ENCODE measurements around the gene MYRFL.

MYRFL gene

GRCh38 chr12:69906411-69907216 lies 81.6 kb downstream of the MYRFL start:
- no peak overlapping the region for H3K9ac ChIP-seq (ENCODE audit: low read depth, low read length, poor library complexity, severe bottlenecking)
- H3F3A ChIP-seq (ENCODE audit: low read depth): no peaks in the 10 kb centered on the region
- H3K27me3 ChIP-seq (ENCODE audit: insufficient read depth, low read length, poor library complexity, severe bottlenecking): no peaks in the 10 kb centered on the region
- H3K9me2 ChIP-seq (replicated peaks; ENCODE audit: low read depth, low read length): no peaks in the 10 kb centered on the region
- TF ChIP-seq EZH2phosphoT487 (IDR thresholded peaks at IDR 0.05; ENCODE audit: borderline replicate concordance) (no peak), CTCF (conservative IDR thresholded peaks at IDR 0.05; ENCODE audit: low read length) (no peak)
- H3K4me3 ChIP-seq (ENCODE audit: low read length, poor library complexity, severe bottlenecking): no peak overlapping the region
- no peaks in the 10 kb centered on the region for H3K9me3 ChIP-seq (ENCODE audit: insufficient read depth, low read depth, low read length)
- H3K4me2 ChIP-seq (ENCODE audit: low read depth, low read length, poor library complexity, severe bottlenecking): no peak overlapping the region
- H3K36me3 ChIP-seq (ENCODE audit: insufficient read depth, low read length): no peaks in the 10 kb centered on the region
- H3K4me1 ChIP-seq (ENCODE audit: insufficient read depth, low read length, poor library complexity, severe bottlenecking): no peaks in the 10 kb centered on the region
- H4K20me1 ChIP-seq (ENCODE audit: insufficient read depth, low read length, poor library complexity, severe bottlenecking): no peaks in the 10 kb centered on the region
- H3K79me2 ChIP-seq (ENCODE audit: insufficient read depth, low read length): no peaks in the 10 kb centered on the region
- no peak overlapping the region for H2AFZ ChIP-seq (ENCODE audit: low read length)

GRCh38 chr12:69908203-69908602 lies 83.2 kb downstream of the MYRFL start:
- no peak overlapping the region for H3K4me2 ChIP-seq (ENCODE audit: low read depth, low read length, poor library complexity, severe bottlenecking)
- TF ChIP-seq CTCF (conservative IDR thresholded peaks at IDR 0.05; ENCODE audit: low read length): no peak
- H3K4me3 ChIP-seq (ENCODE audit: low read length, poor library complexity, severe bottlenecking): no peak overlapping the region
- no peaks in the 10 kb centered on the region for H3K79me2 ChIP-seq (ENCODE audit: insufficient read depth, low read length)
- no peaks in the 10 kb centered on the region for H4K20me1 ChIP-seq (ENCODE audit: insufficient read depth, low read length, poor library complexity, severe bottlenecking)
- H3K9ac ChIP-seq (ENCODE audit: low read depth, low read length, poor library complexity, severe bottlenecking): no peak overlapping the region
- H3K36me3 ChIP-seq (ENCODE audit: insufficient read depth, low read length): no peaks in the 10 kb centered on the region
- H3K9me2 ChIP-seq (replicated peaks; ENCODE audit: low read depth, low read length): no peaks in the 10 kb centered on the region
- H3K9me3 ChIP-seq (ENCODE audit: insufficient read depth, low read depth, low read length): no peaks in the 10 kb centered on the region
- H3F3A ChIP-seq (ENCODE audit: low read depth): no peaks in the 10 kb centered on the region
- no peaks in the 10 kb centered on the region for H3K27me3 ChIP-seq (ENCODE audit: insufficient read depth, low read length, poor library complexity, severe bottlenecking)
- H2AFZ ChIP-seq (ENCODE audit: low read length): no peak overlapping the region
- H3K4me1 ChIP-seq (ENCODE audit: insufficient read depth, low read length, poor library complexity, severe bottlenecking): no peaks in the 10 kb centered on the region

GRCh38 chr12:69910694-69911093 lies 85.7 kb downstream of the MYRFL start:
- no peaks in the 10 kb centered on the region for H3K9me2 ChIP-seq (replicated peaks; ENCODE audit: low read depth, low read length)
- H3K4me3 ChIP-seq (ENCODE audit: low read length, poor library complexity, severe bottlenecking): no peak overlapping the region
- no peak overlapping the region for H3K9ac ChIP-seq (ENCODE audit: low read depth, low read length, poor library complexity, severe bottlenecking)
- TF ChIP-seq CTCF (conservative IDR thresholded peaks at IDR 0.05; ENCODE audit: low read length) (no peak), EZH2phosphoT487 (IDR thresholded peaks at IDR 0.05; ENCODE audit: borderline replicate concordance) (no peak)
- no peak overlapping the region for H2AFZ ChIP-seq (ENCODE audit: low read length)
- no peaks in the 10 kb centered on the region for H3K36me3 ChIP-seq (ENCODE audit: insufficient read depth, low read length)
- H3K9me3 ChIP-seq (ENCODE audit: insufficient read depth, low read depth, low read length): no peaks in the 10 kb centered on the region
- no peaks in the 10 kb centered on the region for H3F3A ChIP-seq (ENCODE audit: low read depth)
- no peaks in the 10 kb centered on the region for H3K79me2 ChIP-seq (ENCODE audit: insufficient read depth, low read length)
- no peaks in the 10 kb centered on the region for H3K4me1 ChIP-seq (ENCODE audit: insufficient read depth, low read length, poor library complexity, severe bottlenecking)
- H3K27me3 ChIP-seq (ENCODE audit: insufficient read depth, low read length, poor library complexity, severe bottlenecking): no peaks in the 10 kb centered on the region
- no peak overlapping the region for H3K4me2 ChIP-seq (ENCODE audit: low read depth, low read length, poor library complexity, severe bottlenecking)
- H4K20me1 ChIP-seq (ENCODE audit: insufficient read depth, low read length, poor library complexity, severe bottlenecking): no peaks in the 10 kb centered on the region
